ENCODE results near the gene MUC5AC.

The MUC5AC gene

GRCh38 chr11:1229471-1230120 is 71.8 kb downstream of the MUC5AC start:
- DNase-seq, result no peak

- no peak for DNase-seq
These were observed 72.3 kb downstream of the MUC5AC start for GRCh38 chr11:1230121-1230455.

DNA sequence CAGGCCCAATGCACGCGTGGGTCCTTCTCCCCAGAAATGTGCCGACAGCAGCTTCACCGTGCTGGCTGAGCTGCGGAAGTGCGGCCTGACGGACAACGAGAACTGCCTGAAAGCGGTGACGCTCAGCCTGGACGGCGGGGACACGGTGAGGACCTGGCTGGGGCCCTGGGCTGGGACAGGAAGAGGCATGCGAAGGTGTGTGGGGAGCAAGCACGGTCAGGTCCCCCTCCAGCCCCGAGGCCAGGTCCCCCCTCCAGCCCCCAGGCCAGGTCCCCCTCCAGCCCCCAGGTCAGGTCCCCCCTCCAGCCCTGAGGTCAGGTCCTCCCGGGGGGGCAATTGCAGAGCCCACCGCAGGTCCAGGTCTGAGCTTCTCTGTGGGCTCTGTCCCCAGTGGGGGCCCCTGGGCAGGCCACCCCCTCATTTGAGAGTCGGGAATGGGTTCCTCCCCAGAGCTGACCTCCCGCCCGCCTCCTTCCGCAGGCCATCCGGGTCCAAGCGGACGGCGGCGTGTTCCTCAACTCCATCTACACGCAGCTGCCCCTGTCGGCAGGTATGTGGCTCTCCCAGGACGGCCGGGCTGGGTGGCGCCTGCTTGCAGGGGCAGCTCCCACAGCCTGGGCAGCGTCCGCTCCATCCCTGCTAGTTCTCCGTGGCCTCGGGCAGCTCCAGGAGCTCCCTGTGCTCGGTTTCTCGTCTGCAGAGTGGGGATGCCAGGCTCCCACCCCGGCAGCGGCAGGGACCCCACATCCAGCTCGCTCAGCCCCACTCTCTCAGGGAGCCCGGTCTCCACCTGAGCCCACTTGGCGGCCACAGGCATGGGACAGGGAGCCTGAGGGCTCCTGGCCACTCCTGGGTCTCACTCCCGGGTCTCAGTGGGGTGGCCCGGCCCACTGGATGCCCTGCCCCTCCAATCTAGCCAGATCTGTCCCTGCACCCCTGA is 73.0 kb downstream of the MUC5AC start:
- peak; percentile 83 for DNase-seq

- peak; percentile 71 for DNase-seq
These were observed 73.8 kb downstream of the MUC5AC start for GRCh38 chr11:1231396-1232020.

DNA sequence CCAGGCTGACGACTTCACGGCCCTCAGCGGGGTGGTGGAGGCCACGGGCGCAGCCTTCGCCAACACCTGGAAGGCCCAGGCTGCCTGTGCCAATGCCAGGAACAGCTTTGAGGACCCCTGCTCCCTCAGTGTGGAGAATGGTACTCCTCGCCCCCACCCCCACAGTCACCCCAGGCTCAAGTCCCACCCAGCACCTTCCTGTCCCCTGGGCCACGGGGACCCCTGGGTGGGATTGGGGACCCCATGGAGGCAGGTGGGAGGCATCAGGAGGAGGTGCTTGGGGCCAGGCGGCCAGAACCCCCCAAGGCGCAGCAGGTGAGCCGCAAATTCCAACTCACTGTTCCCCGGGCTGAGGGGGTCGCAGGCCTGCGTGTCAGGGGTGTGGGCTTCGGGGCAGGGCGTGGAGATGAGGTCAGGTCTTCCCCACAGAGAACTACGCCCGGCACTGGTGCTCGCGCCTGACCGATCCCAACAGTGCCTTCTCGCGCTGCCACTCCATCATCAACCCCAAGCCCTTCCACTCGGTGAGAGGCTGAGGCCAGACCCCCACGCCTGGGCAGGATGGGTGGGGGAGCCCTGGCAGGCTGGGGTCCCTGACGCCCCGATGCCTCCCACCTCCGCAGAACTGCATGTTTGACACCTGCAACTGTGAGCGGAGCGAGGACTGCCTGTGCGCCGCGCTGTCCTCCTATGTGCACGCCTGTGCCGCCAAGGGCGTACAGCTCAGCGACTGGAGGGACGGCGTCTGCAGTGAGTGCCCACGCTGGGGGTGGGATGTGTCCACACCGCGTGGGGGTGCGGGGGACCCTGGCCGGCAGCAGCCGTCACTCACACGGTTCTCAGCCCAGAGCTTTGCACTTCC is 74.5 kb downstream of the MUC5AC start:
- no peak for DNase-seq

DNA sequence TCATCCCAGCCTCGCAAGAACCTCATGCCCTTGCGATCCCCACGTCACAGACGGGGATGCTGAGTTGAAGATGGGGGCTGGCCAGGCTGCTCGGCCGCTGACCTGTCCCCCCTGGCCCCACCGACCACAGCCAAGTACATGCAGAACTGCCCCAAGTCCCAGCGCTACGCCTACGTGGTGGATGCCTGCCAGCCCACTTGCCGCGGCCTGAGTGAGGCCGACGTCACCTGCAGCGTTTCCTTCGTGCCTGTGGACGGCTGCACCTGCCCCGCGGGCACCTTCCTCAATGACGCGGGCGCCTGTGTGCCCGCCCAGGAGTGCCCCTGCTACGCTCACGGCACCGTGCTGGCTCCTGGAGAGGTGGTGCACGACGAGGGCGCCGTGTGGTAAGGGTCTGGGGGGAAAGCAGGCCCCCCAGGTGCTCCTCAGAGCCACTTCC is 75.1 kb downstream of the MUC5AC start:
- peak; percentile 55 for DNase-seq

DNA sequence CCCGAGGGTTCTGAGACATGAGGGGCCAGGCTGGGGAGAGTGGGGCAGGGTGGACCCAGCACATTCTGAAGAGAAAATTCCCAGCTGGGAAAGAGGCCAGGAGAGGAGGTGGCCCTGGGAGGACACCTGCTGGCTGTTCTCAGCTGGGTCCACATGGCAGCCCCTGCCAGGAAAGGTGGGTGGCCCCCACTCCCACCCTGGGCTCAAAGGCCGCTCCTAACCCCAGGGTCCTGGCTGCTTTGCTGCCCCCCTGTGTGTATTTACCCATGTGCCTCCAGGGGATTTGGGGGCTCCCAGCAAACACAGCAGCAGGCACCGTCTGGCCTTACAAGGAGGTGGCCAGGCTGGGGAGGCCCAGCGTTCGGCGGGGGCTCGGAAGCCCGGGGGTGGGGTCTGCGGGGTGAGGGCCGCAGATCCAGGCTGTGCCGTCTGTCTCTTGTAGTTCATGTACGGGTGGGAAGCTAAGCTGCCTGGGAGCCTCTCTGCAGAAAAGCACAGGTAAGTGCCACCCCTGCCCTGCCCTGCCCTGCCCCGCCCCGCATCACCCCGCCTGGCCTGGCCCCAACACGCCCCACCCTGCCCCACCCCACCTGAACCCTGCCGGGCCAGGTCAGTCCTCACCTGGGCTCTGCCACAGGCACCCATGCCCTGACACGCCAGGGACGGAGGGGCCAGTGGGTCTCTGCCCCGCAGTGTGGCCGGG is 75.7 kb downstream of the MUC5AC start:
- DNase-seq, result peak; percentile 49

DNA sequence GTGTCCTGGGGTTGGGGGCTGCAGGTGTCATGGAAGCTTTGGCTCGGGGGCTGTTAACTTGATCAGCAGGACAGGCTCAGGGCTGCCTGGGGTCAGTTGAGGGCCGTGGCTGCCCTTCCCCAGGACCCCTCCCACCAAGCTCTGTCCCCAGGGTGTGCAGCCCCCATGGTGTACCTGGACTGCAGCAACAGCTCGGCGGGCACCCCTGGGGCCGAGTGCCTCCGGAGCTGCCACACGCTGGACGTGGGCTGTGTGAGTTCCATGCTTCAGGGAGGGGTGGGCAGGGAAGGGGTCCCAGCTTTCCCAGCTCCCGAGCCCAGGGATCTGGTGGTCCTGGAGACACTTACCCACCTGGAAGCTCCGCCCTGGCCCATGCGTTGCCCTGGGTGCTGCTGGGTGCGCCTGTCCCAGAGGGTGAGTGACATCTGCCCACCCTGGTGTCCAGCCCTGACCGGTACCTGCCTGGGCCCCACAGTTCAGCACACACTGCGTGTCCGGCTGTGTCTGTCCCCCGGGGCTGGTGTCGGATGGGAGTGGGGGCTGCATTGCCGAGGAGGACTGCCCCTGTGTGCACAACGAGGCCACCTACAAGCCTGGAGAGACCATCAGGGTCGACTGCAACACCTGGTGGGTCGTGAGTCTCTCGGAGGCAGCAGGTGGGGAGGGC is 76.4 kb downstream of the MUC5AC start:
- no peak for DNase-seq

- DNase-seq, result no peak
These were observed 77.1 kb downstream of the MUC5AC start for GRCh38 chr11:1234771-1235305.

- no peak for DNase-seq
These were observed 77.7 kb downstream of the MUC5AC start for GRCh38 chr11:1235306-1235900.

GRCh38 chr11:1235901-1236315 is 78.2 kb downstream of the MUC5AC start:
- no peak for DNase-seq

- DNase-seq, result no peak
These were observed 78.8 kb downstream of the MUC5AC start for GRCh38 chr11:1236316-1237127.

- no peak for DNase-seq
These were observed 79.4 kb downstream of the MUC5AC start for GRCh38 chr11:1237128-1237580.

DNA sequence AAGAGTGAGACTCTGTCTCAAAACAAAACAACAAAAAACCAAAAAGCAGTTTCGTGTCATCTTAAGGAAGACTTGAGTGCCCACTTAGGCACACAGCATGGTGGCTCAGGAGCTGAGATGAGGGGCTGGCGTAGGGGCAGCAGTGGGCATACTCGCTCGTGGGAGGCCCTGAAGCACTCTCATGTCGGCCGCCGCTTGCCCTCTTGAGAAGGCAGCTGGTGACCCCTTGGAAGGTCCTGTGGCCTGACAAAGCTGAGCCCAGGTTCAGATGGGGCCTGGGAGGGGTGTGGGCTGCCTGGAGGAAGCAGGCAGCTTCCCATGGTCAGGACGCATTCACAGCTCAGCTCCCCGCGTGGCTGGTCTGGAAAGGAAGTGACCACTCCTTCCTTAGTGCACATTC is 80.1 kb downstream of the MUC5AC start:
- DNase-seq, result no peak

DNA sequence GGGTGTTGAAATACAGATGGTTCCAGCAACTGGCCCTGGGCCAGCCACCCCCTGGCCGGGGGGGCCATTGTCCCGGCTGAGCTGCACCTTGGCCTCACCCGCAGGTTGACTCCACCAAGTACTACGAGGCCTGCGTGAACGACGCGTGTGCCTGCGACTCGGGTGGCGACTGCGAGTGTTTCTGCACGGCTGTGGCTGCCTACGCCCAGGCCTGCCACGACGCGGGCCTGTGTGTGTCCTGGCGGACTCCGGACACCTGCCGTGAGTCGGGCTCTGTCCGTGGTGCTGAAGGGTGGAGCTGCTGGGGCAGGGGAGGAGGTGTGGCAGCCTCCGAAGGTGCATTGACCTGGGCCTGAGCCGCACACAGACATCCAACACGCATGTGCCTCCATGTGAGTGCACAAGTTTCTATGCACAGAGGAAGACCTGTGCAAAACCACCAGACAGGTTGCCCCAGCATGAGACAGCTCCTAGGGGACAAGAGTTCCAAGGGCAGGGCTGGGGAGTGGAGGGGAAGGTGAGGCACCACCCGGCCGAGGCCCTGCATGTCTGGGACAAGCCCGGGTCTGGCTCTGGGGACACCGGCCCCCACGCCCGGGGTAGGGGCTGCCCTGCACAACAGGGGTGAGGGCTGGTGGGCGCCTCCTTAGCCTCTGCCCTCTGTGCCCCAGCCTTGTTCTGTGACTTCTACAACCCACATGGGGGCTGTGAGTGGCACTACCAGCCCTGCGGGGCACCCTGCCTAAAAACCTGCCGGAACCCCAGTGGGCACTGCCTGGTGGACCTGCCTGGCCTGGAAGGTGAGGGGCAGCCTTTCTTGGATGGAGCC is 81.2 kb downstream of the MUC5AC start:
- DNase-seq, result peak; percentile 69

DNA sequence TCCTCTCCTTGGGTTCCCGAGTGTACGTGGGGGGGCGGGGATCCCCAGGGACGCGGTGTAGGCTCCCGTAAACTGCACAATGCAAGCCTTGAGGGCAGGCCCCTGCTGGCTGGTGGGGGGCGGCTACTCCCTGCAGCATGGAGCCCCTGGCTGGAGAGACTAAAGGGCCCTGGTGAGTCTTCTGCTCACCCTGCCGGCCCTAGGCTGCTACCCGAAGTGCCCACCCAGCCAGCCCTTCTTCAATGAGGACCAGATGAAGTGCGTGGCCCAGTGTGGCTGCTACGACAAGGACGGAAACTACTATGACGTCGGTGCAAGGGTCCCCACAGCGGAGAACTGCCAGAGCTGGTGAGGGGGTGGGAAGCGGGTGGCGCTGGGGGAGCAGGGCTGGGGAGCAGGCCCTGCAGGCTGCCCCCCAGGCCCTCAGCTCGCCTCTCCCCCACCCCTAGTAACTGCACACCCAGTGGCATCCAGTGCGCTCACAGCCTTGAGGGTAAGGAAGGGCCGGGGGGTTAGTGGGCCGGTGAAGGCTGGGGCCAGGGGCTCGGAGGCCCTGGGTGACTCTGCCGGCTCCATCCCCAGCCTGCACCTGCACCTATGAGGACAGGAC is 81.9 kb downstream of the MUC5AC start:
- no peak for DNase-seq

DNA sequence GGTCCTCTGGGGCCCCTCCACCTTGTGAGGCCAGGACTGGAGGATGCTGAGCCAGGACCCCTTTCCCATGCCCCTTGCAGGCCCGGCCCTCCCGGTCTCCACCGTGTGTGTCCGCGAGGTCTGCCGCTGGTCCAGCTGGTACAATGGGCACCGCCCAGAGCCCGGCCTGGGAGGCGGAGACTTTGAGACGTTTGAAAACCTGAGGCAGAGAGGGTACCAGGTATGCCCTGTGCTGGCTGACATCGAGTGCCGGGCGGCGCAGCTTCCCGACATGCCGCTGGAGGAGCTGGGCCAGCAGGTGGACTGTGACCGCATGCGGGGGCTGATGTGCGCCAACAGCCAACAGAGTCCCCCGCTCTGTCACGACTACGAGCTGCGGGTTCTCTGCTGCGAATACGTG is 83.0 kb downstream of the MUC5AC start:
- no peak for DNase-seq

DNA sequence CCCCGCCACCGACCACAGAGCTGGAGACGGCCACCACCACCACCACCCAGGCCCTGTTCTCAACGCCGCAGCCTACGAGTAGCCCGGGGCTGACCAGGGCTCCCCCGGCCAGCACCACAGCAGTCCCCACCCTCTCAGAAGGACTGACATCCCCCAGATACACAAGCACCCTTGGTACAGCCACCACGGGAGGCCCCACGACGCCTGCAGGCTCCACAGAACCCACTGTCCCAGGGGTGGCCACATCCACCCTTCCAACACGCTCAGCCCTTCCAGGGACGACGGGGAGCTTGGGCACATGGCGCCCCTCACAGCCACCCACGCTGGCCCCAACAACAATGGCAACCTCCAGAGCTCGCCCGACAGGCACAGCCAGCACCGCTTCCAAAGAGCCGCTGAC is 84.0 kb downstream of the MUC5AC start:
- no peak for DNase-seq

GRCh38 chr11:1242289-1242688 is 84.5 kb downstream of the MUC5AC start:
- no peak for DNase-seq
